Psoas muscle (tissue), 8 donors: Measurements from ENCODE around the gene SDK2. TPM values are rescaled to one million over a fixed set of nuclear protein-coding genes. Genes with fewer than 3 reads are reported as not detected.

Source experiments
- ATAC-seq, 4 donors: fragments of 200-7000 bp; cut with Tn5 transposase; one replicate each; pipeline ENCODE4 v1.9.1; 2020; ENCODE audit warnings: moderate library complexity in 3 of 4, mild to moderate bottlenecking in 2 of 4
- DNase-seq, 2 donors: peaks; one replicate each; pipeline ENCODE4 v3.0.0-alpha.2; 2020
- H3K27ac ChIP-seq: fragments of 200-600 bp; one replicate; pipeline ENCODE4 v1.8.0; 2022
- H3K27me3 ChIP-seq, 3 donors: fragments of 200-600 bp in 1 of 3; one replicate each; pipeline versions ENCODE4 v1.6.1 to v1.8.0; 2013 to 2022; ENCODE audit warnings: low read length in 2 of 3, mild to moderate bottlenecking in 2 of 3, moderate library complexity in 1 of 3; ENCODE audit not compliant: insufficient read depth in 3 of 3
- H3K36me3 ChIP-seq, 2 donors: fragments of 200-600 bp in 1 of 2; one replicate each; pipeline versions ENCODE4 v1.6.1 to v1.8.0; 2013 to 2022; ENCODE audit warnings: low read depth in 1 of 2, mild to moderate bottlenecking in 1 of 2, moderate library complexity in 1 of 2; ENCODE audit not compliant: insufficient read depth in 1 of 2
- H3K4me1 ChIP-seq: fragments of 200-600 bp; one replicate; pipeline ENCODE4 v1.8.0; 2022
- H3K4me3 ChIP-seq: fragments of 200-600 bp; one replicate; pipeline ENCODE4 v1.8.0; 2022; ENCODE audit warnings: mild to moderate bottlenecking
- H3K9me3 ChIP-seq: fragments of 200-600 bp; one replicate; pipeline ENCODE4 v1.8.0; 2022
- WGBS, 3 donors: extraction: QIAGEN DNeasy Blood & Tissue Kit; methylation state at CpG; one replicate each; pipeline versions ENCODE4 v1.1.6 to v1.1.7; 2013; 5-methylcytosine and 5-hydroxymethylcytosine counted together
- intact Hi-C, 2 donors: fragments of 100-400 bp; cut with DNase I; formaldehyde crosslinking; loops; one replicate each; pipeline versions ENCODE4 v1.11.0 to v1.14.2; 2022
- polyA plus RNA-seq, 3 donors: library from polyadenylated mRNA; stranded (reverse); fragments of 200-250 nt; gene quantifications; one replicate each; pipeline ENCODE4 v1.2.3, GENCODE V29; 2013
- total RNA-seq, 4 donors: library from RNA; stranded (reverse); fragmentation: NEBNext Ultra II Directional in 2 of 4; extraction: Animal tissue kit (Norgen Biotek cat#: 25700) in 2 of 4; gene quantifications; one replicate each; pipeline versions ENCODE4 v1.2.1 to v1.2.4, GENCODE V29; 2021 to 2023
- TF ChIP-seq, protein P1 (sequence below): fragments of 200-600 bp; IDR thresholded peaks from one replicate; pipeline ENCODE4 v1.8.0; 2022; ENCODE audit warnings: antibody characterized with exemption
- donor health status: healthy with polysubstance abuse.
- donor health status: DM: no; HTN: no; CAD: no; lungs with moderate emphysema.
- donor health status: Bipolar disorder and iron deficiency.
- donor health status: healthy.
- donor health status: DM: yes; HTN: yes; CAD: no.
- donor health status: DM: no; HTN: no; CAD: no.
- donor health status: DM: no; HTN: no; CAD: no.
- donor health status: DM: yes; HTN: yes; CAD: no.

SDK2 gene
- total and polyA plus RNA-seq, 7 donors = 0.04 to 2.8 (median 0.24) TPM

DNA sequence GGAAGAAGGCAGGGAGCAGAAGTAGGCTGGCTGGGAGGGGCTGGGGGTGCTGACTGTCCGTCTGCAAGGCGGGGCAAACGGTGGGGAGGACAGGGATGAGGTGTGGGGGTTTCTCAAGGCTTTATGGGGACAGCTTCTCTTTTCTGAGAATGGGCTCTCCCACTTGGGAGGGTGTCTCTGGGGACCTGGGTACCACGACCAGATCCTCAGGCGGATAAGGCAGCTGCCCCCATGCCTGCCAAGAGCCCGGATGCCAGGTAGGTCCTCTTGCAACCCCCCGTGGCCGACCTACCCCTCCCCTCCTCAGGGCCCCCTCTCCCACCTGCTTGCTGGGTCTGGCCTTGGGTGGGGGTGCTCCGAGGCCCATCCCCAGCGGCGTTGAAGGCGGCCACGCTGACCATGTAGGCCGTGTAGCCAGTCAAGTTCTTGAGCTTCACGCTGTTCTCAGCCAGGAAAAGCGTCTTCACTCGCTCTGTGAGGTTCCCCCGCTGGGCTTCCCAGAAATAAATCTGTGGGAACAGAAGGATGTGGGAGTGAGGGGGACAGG is 276.1 kb downstream of the SDK2 start:
- Histone ChIP-seq H3K9me3 (no peaks in the 10 kb centered on the region), H3K27me3 (peaks cover 0 to 4% (median 2%) of the 10 kb centered on the region in 3 donors), H3K4me1 (no peaks in the 10 kb centered on the region), H3K36me3 (no peaks in the 10 kb centered on the region), H3K4me3 (no peak overlapping the region), H3K27ac (no peak overlapping the region)
- DNase-seq (no peak), ATAC-seq (no peak)
- TF ChIP-seq, protein P1, sequence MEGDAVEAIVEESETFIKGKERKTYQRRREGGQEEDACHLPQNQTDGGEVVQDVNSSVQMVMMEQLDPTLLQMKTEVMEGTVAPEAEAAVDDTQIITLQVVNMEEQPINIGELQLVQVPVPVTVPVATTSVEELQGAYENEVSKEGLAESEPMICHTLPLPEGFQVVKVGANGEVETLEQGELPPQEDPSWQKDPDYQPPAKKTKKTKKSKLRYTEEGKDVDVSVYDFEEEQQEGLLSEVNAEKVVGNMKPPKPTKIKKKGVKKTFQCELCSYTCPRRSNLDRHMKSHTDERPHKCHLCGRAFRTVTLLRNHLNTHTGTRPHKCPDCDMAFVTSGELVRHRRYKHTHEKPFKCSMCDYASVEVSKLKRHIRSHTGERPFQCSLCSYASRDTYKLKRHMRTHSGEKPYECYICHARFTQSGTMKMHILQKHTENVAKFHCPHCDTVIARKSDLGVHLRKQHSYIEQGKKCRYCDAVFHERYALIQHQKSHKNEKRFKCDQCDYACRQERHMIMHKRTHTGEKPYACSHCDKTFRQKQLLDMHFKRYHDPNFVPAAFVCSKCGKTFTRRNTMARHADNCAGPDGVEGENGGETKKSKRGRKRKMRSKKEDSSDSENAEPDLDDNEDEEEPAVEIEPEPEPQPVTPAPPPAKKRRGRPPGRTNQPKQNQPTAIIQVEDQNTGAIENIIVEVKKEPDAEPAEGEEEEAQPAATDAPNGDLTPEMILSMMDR = no peak
- intact Hi-C loops = loop anchor here in 1 of 2 donors (5.0 kb wide), 1 partner anchor 176 kb away; the partner anchor contains the start of gene COG1
- 92 to 96% (median 95%) methylated on average over 16 to 18 of the region's 18 CpGs for WGBS, 3 donors

DNA sequence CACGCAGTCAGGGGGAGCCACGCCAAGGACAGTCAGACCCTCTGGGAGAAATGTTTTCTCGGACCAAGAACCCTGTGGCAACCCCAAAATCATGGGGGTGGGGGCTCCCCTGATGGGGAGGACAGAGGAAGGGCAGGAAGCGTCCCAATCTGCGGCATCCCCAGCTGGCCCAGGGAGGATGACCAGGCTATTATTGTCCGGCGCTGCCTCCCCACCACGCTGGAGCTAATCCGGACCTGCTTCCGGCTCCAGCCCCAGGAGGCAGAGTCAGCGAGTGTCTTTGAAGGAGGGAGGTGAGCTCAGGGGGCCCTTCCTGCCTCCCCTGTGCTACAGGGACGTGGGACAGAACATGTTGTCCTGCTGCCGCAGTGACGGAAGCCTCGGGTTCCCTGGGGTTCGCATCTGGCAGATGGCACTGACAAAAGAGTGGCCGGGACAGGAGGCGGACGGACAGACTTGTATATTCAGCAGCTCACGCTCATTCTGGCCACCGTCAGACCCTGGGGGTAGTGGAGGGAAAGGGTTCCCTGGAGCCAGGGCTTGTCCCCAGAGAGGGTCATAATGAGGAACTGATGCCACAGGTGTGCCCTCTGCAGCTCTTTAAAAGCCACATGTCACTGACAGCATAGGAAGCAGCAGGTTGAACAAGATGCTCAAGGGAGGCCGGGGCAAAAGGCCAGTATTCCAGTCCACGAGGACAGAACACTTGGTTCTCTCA is 278.2 kb downstream of the SDK2 start:
- DNase-seq = peak; percentile 65 to 88
- Histone ChIP-seq H3K9me3 (no peaks in the 10 kb centered on the region), H3K27ac (peak overlapping the region; percentile 55), H3K4me1 (no peaks in the 10 kb centered on the region), H3K27me3 (peaks cover 0 to 7% (median 2%) of the 10 kb centered on the region in 3 donors), H3K4me3 (no peak overlapping the region), H3K36me3 (no peaks in the 10 kb centered on the region)
- 28 to 45% (median 31%) methylated on average over 21 to 23 of the region's 23 CpGs for WGBS, 3 donors
- peak; percentile 20 to 73 (median 52) for ATAC-seq
- TF ChIP-seq, protein P1 = no peak
- intact Hi-C loops = loop anchor here (2.0 to 5.0 kb wide), 2 partner anchors 55 to 174 kb away; partner anchors contain the start of gene COG1 (in 1 of the 2)

DNA sequence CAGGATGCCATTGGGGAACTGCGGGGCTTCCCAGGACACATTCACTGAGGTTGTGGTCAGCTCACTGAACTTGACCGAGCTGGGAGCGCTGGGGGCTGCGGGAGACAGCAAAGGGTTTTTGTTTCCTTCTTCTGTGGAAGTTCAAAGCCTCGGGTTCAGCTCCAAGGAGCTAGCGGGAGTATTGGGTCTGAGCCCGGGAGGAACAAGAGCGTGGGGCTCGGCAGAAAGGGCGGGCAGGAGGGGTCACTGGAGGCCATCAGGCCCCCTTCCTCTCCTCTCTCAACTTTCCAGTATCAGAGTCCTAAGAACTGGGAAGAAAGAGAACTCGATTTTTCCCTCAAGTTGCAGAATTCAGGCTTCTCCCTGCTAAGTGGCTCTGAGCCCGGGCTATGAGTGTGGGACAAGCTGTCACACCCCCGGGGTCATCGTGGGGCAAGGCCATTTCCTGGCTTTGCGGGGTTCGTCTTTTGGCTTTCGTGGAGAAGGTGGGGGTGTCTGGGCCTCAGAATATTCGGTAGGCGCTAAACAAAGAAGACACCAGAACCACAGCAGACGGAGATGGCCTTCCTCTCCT is 278.9 kb downstream of the SDK2 start:
- H3K27ac ChIP-seq = peak overlapping the region; percentile 55
- H3K9me3 ChIP-seq = no peaks in the 10 kb centered on the region
- H3K4me3 ChIP-seq = no peak overlapping the region
- peak in 1 of 4 donors; percentile 31 for ATAC-seq
- no peaks in the 10 kb centered on the region for H3K36me3 ChIP-seq
- TF ChIP-seq, protein P1 = no peak
- no peaks in the 10 kb centered on the region for H3K4me1 ChIP-seq
- H3K27me3 ChIP-seq = peaks cover 0 to 8% (median 2%) of the 10 kb centered on the region in 3 donors
- 39 to 43% (median 42%) methylated on average over 20 of the region's 20 CpGs for WGBS, 3 donors
- intact Hi-C loops = loop anchor here in 1 of 2 donors (5.0 kb wide), 1 partner anchor 173 kb away; the partner anchor contains the start of gene COG1
- peak; percentile 45 to 71 for DNase-seq

DNA sequence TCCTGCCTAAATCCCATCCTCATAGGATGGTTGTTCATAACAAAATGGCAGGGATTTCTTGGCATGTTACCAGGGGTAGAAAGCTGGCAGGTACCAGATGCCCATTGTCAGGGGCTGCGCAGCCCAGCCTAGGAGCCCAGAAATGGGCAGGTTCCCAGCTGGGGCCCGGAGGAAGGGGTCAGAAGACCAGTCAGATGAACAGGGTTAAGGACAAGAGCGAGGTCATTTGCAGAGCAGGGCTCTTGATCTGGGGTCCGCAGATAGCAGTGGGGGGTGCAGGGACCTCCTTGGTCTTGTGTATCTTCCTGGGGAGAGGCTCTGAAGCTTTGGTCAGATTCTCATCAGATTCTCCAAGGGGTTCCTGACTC is 280.1 kb downstream of the SDK2 start:
- no peak overlapping the region for H3K4me3 ChIP-seq
- H3K9me3 ChIP-seq = no peaks in the 10 kb centered on the region
- no peak for DNase-seq
- intact Hi-C loops = no loop called here
- no peak for ATAC-seq
- 93 to 96% (median 94%) methylated on average over 4 of the region's 4 CpGs for WGBS, 3 donors
- peaks cover 0 to 8% (median 2%) of the 10 kb centered on the region in 3 donors for H3K27me3 ChIP-seq
- TF ChIP-seq, protein P1 = no peak
- no peaks in the 10 kb centered on the region for H3K36me3 ChIP-seq
- H3K4me1 ChIP-seq = no peaks in the 10 kb centered on the region
- H3K27ac ChIP-seq = no peak overlapping the region
